Right lobe of liver (tissue), 6 donors: Measurements from ENCODE around the gene ADAM10. TPM values are rescaled to one million over a fixed set of nuclear protein-coding genes. Genes with fewer than 3 reads are reported as not detected.

Source experiments
- ATAC-seq, 4 donors: fragments of 200-7000 bp; cut with Tn5 transposase; one replicate each; pipeline ENCODE4 v1.9.1; 2020; ENCODE audit warnings: mild to moderate bottlenecking in 4 of 4, moderate library complexity in 4 of 4
- DNase-seq, 3 donors: peaks; one replicate each; pipeline ENCODE4 v3.0.0-alpha.2; 2020
- H3K27ac ChIP-seq, 3 donors: fragments of 200-600 bp; one replicate each; pipeline ENCODE4 v1.8.0; 2022
- H3K27me3 ChIP-seq, 2 donors: fragments of 200-600 bp; one replicate each; pipeline ENCODE4 v1.8.0; 2022
- H3K36me3 ChIP-seq, 4 donors: fragments of 200-600 bp; sonication (generic) in 1 of 4; one replicate each; pipeline versions ENCODE4 v1.5.1 to v1.8.0; 2017 to 2022; ENCODE audit warnings: control low read depth in 1 of 4
- H3K4me1 ChIP-seq, 4 donors: fragments of 200-600 bp; sonication (generic) in 1 of 4; one replicate each; pipeline versions ENCODE4 v1.5.1 to v1.8.0; 2017 to 2022; ENCODE audit warnings: control low read depth in 1 of 4
- H3K4me3 ChIP-seq, 3 donors: fragments of 200-600 bp; one replicate each; pipeline ENCODE4 v1.8.0; 2022
- H3K9me3 ChIP-seq, 4 donors: fragments of 200-600 bp; sonication (generic) in 1 of 4; one replicate each; pipeline versions ENCODE4 v1.5.1 to v1.8.0; 2017 to 2022; ENCODE audit warnings: control low read depth in 1 of 4
- CTCF ChIP-seq, 4 donors: fragments of 200-600 bp in 3 of 4; fragments of 450-650 bp in 1 of 4; IDR thresholded peaks; one replicate each; pipeline versions ENCODE4 v1.5.1 to v1.8.0; 2016 to 2022; ENCODE audit warnings: antibody characterized with exemption in 4 of 4, mild to moderate bottlenecking in 2 of 4
- POLR2A ChIP-seq: fragments of 450-650 bp; IDR thresholded peaks from one replicate; pipeline ENCODE4 v1.6.1; 2017; ENCODE audit warnings: antibody characterized with exemption, mild to moderate bottlenecking
- WGBS: methylation state at CpG from one replicate; pipeline ENCODE4 v1.1.6; 2018; ENCODE audit warnings: low coverage, low lambda C conversion rate; ENCODE audit not compliant: insufficient coverage; ENCODE audit errors: missing lambda C conversion rate; 5-methylcytosine and 5-hydroxymethylcytosine counted together
- intact Hi-C, 2 donors: fragments of 100-400 bp; cut with DNase I; formaldehyde crosslinking; loops; one replicate each; pipeline versions ENCODE4 v1.11.2 to v1.14.1; 2022
- total RNA-seq, 6 experiments: library from RNA; depleted of rRNA in 2 of 6; stranded (reverse); fragments of >200 nt in 2 of 6; fragmentation: NEBNext Ultra II Directional in 3 of 6; extraction: Animal tissue kit (Norgen Biotek cat#: 25700) in 3 of 6; gene quantifications; one replicate each; pipeline versions ENCODE4 v1.1.0 to v1.2.4, GENCODE V29; 2016 to 2023
- donor health status: DM: no; HTN: yes; CAD: no.
- donor health status: DM: no; HTN: no; CAD: no.
- donor health status: DM: no; HTN: no; CAD: no.
- donor health status: DM: no; HTN: yes; CAD: no.
- donor health status: DM: no; HTN: yes; CAD: no.

Gene ADAM10
- total RNA-seq, 6 experiments from 2014 or later, result 24.1 to 78.1 (median 43.3) TPM

- no peaks in the 10 kb centered on the region for H3K9me3 ChIP-seq
- H3K4me1 ChIP-seq, result no peaks in the 10 kb centered on the region
- no peak for TF ChIP-seq POLR2A
- TF ChIP-seq CTCF (IDR thresholded peaks at IDR 0.05), result no peak
- WGBS, result 90% methylated on average over 2 of the region's 6 CpGs
- H3K4me3 ChIP-seq, result no peak overlapping the region
- H3K36me3 ChIP-seq, result peaks cover 0 to 5% (median 0%) of the 10 kb centered on the region in 4 donors
- DNase-seq (no peak), ATAC-seq (peak in 1 of 4 donors; percentile 26)
- no peak overlapping the region for H3K27ac ChIP-seq
- intact Hi-C loops, result no loop called here
- no peaks in the 10 kb centered on the region for H3K27me3 ChIP-seq
Observed at GRCh38 chr15:58566029-58566428, 183.5 kb downstream of the ADAM10 start.

- H3K4me3 ChIP-seq, result no peak overlapping the region
- H3K4me1 ChIP-seq, result no peaks in the 10 kb centered on the region
- peaks cover 0 to 5% (median 0%) of the 10 kb centered on the region in 4 donors for H3K36me3 ChIP-seq
- H3K27me3 ChIP-seq, result no peaks in the 10 kb centered on the region
- no peaks in the 10 kb centered on the region for H3K9me3 ChIP-seq
- 67% methylated on average over 4 of the region's 4 CpGs for WGBS
- ATAC-seq (no peak), DNase-seq (no peak)
- no peak overlapping the region for H3K27ac ChIP-seq
- intact Hi-C loops, result no loop called here
- TF ChIP-seq POLR2A (no peak), CTCF (IDR thresholded peaks at IDR 0.05) (no peak)
Observed at GRCh38 chr15:58565619-58566018, 183.9 kb downstream of the ADAM10 start.

- intact Hi-C loops, result no loop called here
- ATAC-seq (no peak), DNase-seq (peak in 1 of 3 donors; percentile 12)
- H3K27ac ChIP-seq, result no peak overlapping the region
- H3K36me3 ChIP-seq, result peaks cover 0 to 5% (median 0%) of the 10 kb centered on the region in 4 donors
- H3K9me3 ChIP-seq, result no peaks in the 10 kb centered on the region
- 100% methylated on average over 3 of the region's 6 CpGs for WGBS
- no peaks in the 10 kb centered on the region for H3K4me1 ChIP-seq
- H3K4me3 ChIP-seq, result no peak overlapping the region
- no peaks in the 10 kb centered on the region for H3K27me3 ChIP-seq
- TF ChIP-seq POLR2A, result no peak
- no peak for TF ChIP-seq CTCF (IDR thresholded peaks at IDR 0.05)
Observed at GRCh38 chr15:58564981-58565380, 184.5 kb downstream of the ADAM10 start.

GRCh38 chr15:58562135-58562534 is 187.4 kb downstream of the ADAM10 start:
- WGBS, result 81% methylated on average over 2 of the region's 3 CpGs
- peak in 1 of 3 donors; percentile 23 for DNase-seq

More at GRCh38 chr15:58562135-58562534, 187.4 kb downstream of the ADAM10 start:
- Histone ChIP-seq H3K9me3 (no peaks in the 10 kb centered on the region), H3K4me1 (peaks cover 0 to 5% (median 0%) of the 10 kb centered on the region in 4 donors), H3K27me3 (no peaks in the 10 kb centered on the region), H3K36me3 (peaks cover 0 to 5% (median 0%) of the 10 kb centered on the region in 4 donors), H3K4me3 (no peak overlapping the region), H3K27ac (no peak overlapping the region)
- intact Hi-C loops, result no loop called here
- ATAC-seq, result no peak
- TF ChIP-seq POLR2A (no peak), CTCF (IDR thresholded peaks at IDR 0.05) (no peak)
